HG03442 (cell line): ENCODE measurements around the gene AK9.
"Not testable (repeated sequence)": the region's sequence is repeated elsewhere in the genome, so short reads cannot be mapped to it uniquely, and the experiment has no call there.

Source experiments
- ATAC-seq: cut with Tn5 transposase; IDR thresholded peaks from one replicate; pipeline ENCODE4 v1.9.1; 2021; ENCODE audit warnings: mild to moderate bottlenecking, moderate library complexity; ENCODE audit not compliant: unreplicated experiment

Gene AK9

DNA sequence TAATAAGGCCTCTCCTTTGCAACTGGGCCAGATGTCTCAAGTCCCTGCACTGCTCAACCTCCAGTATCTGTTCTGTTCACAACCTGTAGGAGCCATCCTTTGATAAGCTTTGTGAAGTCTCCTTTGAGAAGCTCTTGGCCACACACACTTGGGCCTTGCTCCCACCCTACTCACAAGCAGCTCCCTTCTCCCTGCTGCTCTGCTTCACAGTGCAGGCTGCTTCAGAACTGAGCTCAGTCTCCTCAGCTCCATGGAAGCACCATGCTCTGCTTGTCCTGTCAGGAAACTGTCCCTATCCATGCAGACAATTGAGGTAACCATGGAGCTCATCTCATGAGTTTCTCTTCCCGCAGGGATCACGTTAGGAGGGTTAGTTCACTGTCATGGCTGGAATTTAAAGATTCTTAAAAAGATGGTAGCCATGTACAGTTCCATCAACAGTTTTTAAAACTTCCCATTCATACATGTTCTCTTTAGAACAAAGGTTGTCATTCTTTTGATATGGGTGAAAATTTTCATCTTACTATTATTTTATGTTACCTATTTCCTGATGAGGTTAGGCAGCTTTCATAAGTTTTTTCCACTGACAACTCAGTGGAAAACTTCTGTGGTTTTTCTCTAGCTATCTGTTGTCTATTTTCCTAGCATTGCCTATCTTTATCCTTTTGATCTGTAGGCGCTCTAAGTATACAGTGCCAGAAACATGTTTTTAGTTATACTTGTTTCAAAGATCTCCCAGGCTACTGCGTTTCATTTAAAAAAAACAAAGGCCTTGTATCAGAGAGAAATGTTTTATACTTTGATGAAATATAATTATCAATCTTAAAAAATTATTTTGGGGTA is 62.6 kb downstream of the AK9 start:
- no peak for ATAC-seq

DNA sequence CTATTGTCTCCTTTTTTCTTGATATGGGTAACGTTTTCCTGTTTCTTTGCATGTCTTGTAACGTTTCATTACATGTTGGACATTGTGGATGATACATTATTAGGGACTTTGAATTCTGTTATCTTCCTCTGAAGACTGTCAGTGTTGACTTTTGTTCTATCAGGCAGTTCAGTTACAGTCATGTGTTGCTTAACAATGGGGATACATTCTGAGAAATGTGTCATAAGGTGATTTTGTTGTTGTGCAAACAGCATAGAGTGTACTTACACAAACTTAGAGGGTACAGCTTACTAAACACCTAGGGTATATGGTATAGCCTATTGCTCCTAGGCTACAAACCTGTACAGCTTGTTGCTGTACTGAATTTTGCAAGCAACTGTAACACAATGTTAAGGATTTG is 64.7 kb downstream of the AK9 start:
- no peak for ATAC-seq

DNA sequence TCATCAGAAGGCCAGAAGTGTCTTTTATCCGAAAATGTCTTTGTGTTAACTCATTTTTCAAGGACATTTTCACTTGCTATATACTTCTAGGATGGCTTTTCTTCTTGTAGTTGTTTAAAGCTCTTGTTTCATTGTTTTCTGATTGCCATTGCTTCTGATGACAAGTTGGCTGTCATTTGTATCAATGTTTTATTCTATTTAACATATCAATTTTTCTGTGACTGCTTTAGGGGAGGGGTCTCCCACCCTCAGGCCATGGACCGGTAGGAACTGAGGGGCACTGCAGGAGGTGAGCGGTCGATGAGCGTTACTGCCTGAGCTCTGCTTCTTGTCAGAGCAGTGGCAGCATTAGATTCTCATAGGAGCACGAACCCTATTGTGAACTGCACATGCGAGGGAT is 65.8 kb downstream of the AK9 start:
- ATAC-seq = no peak

DNA sequence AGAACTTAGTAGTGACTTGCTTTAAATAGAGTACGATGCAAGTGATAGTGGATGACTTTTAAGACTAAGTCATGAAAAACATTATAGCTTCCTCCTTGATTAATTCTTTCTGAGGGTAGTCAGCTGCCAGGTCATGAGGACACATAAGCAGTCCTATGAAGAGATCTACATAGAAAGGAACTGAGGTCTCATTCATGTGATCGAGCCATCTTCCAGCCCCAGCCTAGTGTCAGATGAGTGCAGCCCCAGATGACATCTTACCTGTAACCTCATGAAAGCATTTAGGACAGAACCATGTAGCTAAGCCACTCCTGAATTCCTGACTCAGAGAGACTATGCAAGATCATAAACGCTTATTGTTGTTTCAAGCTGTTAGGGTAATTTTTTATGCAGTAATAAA is 67.7 kb downstream of the AK9 start:
- ATAC-seq = no peak

DNA sequence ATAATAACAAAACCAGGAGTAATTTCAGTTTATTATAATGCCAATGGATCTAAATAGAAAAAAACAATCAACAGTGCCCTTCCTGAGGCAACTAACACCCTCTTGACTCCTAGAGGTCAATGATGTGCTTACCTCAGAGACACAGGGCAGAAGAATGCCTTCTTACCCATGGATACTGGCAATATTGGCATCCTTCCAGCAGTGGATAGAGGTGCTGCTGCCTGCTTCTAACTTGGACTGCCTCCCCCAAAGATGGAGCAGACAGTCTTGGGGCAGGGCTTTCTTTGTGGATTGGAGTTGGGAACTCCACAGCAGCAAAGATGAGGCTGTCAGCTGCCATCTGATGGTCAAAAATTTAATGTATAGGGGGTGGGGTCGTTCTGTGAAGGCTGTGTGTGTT is 78.7 kb downstream of the AK9 start:
- no peak for ATAC-seq

DNA sequence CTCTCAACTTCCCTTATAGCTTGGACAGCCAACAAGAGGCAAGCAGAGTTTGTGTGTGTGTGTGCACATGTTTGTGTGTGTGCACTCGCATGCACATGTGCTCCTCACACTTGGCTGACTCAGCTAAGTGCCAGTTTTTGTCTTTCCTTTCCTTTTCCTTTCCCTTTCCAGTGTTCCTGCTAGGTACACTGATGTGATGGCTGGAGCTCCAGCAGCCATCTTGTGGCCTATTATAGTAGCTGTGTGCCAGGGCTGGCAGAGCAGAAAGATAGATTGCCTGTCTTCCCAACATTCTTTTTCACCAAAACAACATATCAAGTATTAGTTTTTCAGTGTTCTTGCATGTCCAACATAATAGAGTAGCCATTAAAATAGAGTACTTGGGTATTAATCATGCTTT is 79.5 kb downstream of the AK9 start:
- ATAC-seq = no peak

DNA sequence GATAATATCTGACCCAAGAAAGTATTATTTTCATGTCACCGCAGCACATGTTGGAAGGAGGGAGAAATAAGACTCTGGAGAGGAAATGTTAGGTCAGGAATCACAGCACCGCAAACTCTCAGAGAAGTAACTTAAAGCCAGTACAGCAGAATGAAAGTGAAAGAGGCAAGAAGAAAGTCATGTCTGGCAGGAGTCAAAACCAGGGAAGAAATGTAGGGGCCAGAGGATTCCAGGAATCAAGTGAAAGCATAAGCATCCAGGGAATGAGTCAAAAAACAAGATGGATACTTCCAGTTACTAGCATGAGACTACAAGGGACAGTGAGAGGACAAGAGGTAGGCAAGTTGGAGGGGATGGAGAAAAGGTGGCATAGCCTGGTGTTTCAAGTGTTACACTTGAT is 80.4 kb downstream of the AK9 start:
- ATAC-seq = no peak

DNA sequence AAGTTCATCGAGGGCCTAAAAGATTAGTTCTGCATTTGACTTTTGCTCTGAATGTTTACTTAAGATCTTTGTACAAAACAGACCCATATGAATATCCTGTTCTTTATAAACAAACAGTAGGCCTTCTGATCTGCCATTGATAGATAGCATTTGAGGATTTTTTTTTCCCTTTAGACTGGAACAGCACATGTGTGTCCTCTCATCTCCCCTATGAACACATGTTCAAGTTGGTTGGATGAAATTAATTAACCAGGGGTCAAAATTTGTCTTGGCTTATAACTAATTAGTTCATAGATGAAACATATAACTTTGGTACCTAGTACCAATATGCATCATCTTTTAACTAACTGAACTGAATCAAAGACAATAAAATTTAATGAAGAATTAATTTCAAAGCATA is 81.3 kb downstream of the AK9 start:
- no peak for ATAC-seq

DNA sequence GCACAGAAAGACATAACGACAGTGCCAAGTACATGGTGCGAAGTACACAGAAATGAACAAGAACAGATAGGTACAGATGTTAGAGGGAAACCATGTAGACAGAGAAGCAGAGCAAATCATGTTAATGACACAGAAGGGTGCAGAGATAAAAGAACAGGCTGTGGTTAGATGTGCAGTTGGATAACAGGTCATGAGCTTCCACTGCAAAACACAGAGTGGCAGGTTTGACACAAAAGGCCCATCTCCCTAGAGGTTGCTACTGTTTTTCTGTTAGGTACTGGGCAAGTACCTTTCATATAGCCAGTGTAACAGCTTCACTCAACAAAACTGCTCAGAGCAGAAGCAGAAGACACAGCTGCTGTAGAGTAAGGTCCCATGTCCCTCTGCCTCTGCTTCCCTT is 84.6 kb downstream of the AK9 start:
- no peak for ATAC-seq

DNA sequence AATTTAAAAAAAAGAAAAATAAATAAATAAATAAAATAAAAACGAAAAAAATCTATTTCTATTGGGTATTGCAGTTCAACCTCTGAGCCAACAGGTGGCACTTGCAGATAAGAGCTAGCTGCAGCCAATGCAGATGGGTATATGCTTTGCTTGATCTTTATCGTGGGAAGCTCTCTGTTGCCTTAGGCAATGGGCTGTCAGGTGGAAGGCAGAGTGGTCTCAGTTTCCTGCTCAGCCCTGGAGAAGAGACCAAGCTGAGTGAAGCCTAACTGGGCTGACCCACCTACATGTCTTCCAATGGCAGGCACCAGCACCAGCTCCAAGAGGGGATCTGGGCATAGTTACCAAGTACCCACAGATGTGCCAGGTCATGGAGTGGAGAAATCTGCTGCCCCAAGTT is 95.0 kb downstream of the AK9 start:
- no peak for ATAC-seq

DNA sequence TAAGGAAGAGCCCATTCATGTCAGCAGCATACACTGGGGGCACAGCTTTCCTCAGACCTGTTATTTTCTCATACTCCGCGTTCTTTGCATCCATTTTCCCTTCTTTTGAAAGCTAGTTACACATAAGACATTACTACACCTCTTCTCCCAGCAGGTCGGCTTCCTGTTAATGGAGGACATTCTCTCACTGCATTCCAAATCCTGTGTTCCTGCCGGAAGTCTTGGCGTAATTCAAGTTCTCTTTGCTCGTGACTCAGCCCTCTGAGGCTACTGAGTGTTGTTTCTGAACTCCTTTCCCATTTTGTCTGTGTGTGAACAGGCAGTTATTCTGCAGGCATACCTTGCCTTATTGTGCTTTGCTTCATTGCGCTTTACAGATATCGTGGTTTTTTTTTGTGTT is 110.5 kb downstream of the AK9 start:
- ATAC-seq = no peak

DNA sequence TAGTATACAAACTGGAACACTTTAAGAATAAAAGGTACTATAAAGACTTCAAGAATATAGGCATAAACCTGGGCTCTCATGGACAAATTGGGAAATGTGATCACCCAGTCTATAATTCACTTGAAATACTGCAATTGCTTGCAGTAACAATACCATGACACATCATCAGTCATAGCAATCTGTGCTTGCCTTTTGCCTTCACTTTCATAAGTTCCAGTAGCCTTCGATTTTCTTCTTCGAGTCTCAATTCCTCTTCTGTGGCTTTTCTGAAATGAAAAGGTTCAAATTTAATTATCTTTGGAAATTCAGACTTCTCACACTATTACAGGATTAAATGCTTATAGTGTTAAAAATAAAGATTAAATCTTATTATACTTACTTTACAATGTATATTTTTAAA is 111.6 kb downstream of the AK9 start:
- ATAC-seq = peak; percentile 95

DNA sequence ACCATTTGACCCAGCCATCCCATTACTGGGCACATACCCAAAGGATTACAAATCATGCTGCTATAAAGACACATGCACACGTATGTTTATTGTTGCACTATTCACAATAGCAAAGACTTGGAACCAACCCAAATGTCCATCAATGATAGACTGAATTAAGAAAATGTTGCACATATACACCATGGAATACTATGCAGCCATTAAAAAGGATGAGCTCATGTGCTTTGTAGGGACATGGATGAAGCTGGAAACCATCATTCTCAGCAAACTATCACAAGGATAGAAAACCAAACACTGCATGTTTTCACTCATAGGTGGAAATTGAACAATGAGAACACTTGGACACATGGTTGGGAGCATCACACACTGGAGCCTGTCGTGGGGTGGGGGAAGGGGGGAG is 121.1 kb downstream of the AK9 start:
- not testable (repeated sequence) for ATAC-seq

DNA sequence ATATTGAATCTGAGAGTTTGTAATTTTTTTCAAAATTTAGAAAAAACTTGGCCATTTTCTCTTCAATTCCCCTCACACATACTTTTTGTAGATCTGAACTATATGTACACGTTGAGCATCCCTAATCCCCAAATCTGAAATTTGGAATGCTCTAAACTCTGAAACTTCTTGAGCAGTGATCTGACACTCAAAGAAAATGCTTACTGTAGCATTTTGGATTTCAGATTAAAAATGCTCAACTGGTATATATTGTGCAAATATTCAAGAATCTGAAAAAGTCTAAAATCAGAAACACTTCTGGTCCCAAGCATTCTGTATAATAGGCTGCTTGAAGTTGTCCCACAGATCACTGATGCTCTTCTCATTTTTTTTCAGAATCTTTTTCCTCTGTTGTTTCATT is 129.2 kb downstream of the AK9 start:
- no peak for ATAC-seq

DNA sequence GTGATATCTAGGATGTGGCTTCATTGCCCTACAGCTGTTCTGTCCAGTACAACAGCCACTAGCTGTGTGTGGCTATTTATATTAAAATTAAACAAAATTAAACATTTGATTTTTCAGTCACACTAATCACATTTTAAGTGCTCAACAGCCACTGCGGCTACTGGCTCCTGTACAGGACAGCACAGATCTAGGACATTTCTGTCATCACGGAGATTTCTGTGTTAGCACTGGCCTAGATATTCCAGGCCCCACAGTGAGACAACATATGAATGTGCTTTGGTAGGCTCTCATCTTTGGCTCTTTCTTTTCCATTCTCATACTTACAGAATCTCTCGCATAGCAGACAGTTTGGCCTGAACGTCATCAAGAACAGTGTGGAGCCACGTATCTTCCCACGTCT is 159.6 kb downstream of the AK9 start:
- no peak for ATAC-seq

DNA sequence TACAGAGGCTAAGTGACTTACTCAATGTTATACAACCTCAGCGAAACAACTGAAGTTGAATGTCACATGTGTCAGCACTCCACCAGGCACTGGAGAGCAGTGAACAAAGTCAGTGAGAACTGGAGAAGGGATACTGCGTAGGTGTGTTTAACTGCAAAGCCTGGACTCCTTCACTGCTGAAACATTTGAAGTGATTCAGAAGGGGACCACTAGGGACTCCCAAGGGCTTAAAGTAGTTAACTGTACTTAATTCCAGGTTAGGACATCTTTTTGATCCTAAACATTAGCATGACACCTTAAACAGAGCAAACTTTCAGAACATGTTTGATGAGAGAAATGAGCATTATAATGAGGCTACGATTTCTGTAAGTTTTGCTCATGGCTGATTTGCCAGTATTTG is 163.0 kb downstream of the AK9 start:
- no peak for ATAC-seq

DNA sequence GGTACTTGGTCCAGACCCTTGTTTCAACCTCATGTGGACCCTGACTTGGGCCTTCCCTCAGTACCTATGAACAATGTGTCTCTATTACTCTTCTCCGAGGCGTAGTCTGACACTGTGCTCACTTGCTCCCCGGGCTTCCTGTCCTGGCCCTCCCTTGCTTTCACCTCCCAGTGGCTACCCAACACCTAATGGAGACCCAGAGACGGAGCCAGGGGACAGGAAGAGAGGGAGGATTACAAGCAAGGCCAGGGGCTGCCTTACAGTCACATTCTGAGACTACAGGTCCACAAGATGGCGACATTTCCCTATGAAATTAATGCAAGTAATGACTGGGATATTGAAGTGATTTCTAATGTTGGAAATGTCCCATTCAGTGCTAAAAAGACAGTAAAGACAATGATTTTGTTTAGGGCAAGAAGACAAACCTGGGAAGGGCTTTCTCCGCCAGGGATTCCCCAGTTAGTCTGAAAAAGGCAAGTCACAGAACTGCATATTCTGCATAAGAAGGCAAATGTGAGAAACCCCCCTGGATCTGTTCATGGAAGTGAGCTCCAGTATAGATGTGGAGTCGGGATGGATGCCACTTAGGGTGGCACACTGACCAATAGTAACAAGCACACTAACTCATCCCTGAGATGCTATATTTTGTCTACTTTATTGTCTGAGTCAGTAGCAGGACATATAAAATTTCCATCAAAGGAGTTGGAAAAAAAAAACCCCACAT is 163.9 kb downstream of the AK9 start:
- ATAC-seq = no peak

DNA sequence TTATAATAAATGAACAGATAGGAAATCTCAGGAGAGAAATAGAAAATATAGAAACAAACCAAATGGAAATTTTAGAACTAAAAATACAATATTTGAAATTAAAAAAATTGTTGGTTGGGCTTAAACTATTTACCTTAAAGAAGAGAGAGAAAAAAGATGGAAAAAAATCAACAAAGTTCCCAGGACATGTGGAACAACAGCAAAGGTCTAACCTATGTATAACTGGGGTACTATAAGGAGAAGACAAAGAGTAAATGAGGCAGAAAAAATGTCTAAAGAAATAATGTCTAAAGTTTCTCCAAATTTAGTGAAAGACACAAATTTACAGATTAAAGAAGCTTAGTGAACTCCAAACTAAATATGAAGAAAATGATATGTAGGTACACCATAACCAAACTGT is 166.9 kb downstream of the AK9 start:
- no peak for ATAC-seq

DNA sequence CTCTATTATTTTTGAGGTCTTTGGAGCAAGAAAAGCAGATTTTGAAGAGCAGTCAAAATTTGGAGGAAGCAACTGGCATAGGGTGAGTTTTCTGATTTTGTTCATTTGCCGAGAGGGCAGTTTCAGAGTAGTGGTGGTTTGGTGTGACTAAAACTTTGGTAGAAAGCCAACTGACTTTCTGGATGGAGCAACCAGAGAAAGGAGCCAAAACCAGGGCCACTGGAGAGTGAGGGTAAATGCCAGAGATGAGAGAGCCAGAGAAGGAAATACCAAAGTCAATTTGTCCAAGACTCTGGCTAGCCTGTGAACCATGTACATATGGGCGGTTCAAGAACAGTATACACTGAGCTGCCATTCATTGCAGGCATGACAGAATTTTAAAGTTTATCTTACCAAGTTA is 167.5 kb downstream of the AK9 start:
- ATAC-seq = no peak

DNA sequence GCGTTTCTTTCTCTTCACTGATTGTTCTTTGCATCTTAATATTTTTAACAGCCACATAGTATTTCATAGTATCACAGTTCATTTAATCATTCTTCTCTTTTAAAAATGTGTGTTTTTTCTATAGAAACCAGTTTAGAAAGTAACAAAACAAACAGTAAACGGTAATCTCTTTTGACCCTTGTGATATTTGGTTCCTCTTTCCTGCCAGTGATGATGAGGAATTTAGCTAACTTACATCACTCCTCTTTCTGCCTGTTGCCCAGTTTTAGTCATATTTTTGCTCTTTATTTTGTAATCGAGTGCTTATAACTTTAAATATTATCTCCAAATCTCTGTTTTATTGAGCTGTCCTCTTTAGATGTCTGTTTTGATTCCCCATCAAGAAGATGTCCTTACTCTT is 169.9 kb downstream of the AK9 start:
- ATAC-seq = no peak

DNA sequence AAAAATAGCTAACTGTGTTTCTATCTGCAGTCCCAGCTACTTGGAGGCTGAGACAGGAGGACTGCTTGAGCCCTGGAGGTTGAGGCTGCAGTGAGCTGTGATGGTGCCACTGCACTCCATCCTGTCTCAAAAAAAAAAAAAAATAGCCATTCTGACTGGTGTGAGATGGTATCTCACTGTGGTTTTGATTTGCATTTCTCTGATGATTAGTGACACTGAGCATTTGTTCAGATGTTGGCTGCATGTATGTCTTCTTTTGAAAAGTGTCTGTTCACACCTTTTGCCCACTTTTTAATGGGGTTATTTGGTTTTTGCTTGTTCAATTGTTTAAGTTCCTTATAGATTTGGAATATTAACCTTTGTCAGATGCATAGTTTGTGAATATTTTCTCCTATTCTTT is 171.4 kb downstream of the AK9 start:
- ATAC-seq = not testable (repeated sequence)

DNA sequence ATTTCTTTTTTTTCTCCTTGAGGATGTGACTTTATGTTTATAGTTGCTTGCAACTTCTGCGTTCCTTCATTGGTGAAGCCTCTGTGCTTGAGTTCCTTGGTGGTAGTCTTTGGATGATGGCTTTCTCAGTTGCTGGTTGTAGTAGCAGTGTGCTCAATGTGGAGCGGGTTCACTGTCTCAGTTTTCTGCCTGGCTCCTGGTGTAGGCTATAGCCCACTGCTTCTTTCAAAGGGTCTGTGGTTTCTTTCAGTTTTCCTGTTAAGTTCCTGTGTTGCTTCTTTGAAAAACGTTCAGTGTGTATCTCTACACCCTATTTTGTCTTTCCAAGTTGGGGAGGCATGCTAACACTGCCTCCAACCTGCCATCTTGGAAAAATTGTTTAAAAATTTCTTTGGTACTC is 174.1 kb downstream of the AK9 start:
- no peak for ATAC-seq
